ENCODE data around the gene GPI.

DNA sequence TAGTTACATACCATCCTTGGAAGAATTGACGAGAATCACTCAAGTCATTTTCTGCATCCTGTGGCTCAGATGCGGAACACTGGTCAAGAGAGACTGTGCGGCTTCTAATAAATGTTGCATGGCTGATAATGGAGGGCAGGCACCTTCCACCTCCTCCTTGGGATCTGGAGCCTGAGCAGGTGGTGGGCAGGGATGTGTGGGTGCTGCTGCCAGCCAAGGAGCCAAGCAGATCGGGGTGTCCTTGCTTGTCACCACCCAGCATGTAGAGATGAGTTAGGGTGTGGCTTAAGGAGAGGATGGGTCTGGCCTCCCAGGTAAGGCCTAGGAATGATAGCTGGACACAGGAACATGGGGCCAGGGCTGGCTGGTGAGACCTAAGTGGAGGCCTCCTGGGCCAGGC, 17.5 kb downstream of the GPI start:
- TF ChIP-seq, protein P1, sequence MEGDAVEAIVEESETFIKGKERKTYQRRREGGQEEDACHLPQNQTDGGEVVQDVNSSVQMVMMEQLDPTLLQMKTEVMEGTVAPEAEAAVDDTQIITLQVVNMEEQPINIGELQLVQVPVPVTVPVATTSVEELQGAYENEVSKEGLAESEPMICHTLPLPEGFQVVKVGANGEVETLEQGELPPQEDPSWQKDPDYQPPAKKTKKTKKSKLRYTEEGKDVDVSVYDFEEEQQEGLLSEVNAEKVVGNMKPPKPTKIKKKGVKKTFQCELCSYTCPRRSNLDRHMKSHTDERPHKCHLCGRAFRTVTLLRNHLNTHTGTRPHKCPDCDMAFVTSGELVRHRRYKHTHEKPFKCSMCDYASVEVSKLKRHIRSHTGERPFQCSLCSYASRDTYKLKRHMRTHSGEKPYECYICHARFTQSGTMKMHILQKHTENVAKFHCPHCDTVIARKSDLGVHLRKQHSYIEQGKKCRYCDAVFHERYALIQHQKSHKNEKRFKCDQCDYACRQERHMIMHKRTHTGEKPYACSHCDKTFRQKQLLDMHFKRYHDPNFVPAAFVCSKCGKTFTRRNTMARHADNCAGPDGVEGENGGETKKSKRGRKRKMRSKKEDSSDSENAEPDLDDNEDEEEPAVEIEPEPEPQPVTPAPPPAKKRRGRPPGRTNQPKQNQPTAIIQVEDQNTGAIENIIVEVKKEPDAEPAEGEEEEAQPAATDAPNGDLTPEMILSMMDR (conservative IDR thresholded peaks at IDR 0.05 in 1 of 2, IDR thresholded peaks at IDR 0.05 in 1 of 2; ENCODE audit: extremely low read depth in 1 of 2, insufficient read depth in 1 of 2, low read depth in 1 of 2, low read length in 2 of 2) = no peak
- TF ChIP-seq EZH2 (IDR thresholded peaks at IDR 0.05; ENCODE audit: borderline replicate concordance, low read length) = no peak
